Prostate gland (tissue), 2 donors: ENCODE results near the gene FYB2.

Source experiments
- POLR2A ChIP-seq: fragments of 450-650 bp; IDR thresholded peaks from one replicate; pipeline ENCODE4 v1.6.1; 2016; ENCODE audit warnings: antibody characterized with exemption, mild to moderate bottlenecking
- POLR2AphosphoS5 ChIP-seq: sonication (generic); formaldehyde crosslinking; IDR thresholded peaks from one replicate; pipeline ENCODE4 v1.6.1; 2017; ENCODE audit warnings: antibody characterized with exemption
- TF ChIP-seq, protein P1 (sequence below), 4 experiments: fragments of 200-600 bp in 2 of 4; fragments of 450-650 bp in 2 of 4; sonication (generic) in 2 of 4; IDR thresholded peaks; 1 replicate in 3 of 4; 2 replicates in 1 of 4; pipeline ENCODE4 v1.5.1; 2016 to 2019; ENCODE audit warnings: antibody characterized with exemption in 4 of 4, mild to moderate bottlenecking in 2 of 4, moderate library complexity in 2 of 4

DNA sequence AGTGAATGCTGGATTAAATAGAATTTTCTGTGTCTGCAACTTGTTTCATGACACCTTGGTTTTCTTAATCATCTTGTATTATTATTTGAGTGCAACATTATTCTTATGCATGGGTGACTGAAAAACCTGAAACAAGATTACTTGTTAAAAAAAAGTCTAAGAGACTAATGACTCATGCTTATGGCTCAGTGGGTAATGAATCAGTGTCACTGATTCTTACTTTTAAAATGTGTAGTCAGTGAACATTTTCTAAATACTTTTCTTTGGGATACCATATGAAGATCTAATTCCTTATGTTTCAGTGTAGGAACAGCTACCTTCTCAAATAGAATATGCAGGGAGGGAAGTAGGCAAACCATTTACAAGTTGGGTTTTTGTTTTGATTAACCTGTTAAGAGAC, 108.6 kb downstream of the FYB2 start:
- TF ChIP-seq POLR2A, result no peak
- TF ChIP-seq, protein P1, sequence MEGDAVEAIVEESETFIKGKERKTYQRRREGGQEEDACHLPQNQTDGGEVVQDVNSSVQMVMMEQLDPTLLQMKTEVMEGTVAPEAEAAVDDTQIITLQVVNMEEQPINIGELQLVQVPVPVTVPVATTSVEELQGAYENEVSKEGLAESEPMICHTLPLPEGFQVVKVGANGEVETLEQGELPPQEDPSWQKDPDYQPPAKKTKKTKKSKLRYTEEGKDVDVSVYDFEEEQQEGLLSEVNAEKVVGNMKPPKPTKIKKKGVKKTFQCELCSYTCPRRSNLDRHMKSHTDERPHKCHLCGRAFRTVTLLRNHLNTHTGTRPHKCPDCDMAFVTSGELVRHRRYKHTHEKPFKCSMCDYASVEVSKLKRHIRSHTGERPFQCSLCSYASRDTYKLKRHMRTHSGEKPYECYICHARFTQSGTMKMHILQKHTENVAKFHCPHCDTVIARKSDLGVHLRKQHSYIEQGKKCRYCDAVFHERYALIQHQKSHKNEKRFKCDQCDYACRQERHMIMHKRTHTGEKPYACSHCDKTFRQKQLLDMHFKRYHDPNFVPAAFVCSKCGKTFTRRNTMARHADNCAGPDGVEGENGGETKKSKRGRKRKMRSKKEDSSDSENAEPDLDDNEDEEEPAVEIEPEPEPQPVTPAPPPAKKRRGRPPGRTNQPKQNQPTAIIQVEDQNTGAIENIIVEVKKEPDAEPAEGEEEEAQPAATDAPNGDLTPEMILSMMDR (IDR thresholded peaks at IDR 0.05), result no peak
- TF ChIP-seq POLR2AphosphoS5, result no peak
